SK-N-SH (cell line): Measurements from ENCODE around the gene EIF3K. TPM values are rescaled to one million over a fixed set of nuclear protein-coding genes. Genes with fewer than 3 reads are reported as not detected.
"Not testable (repeated sequence)": the region's sequence is repeated elsewhere in the genome, so short reads cannot be mapped to it uniquely, and the experiment has no call there.

Experiments
- CTCF ChIA-PET: fragments of 300-600, 350-600 bp; formaldehyde crosslinking; extraction: SDS; loops from one replicate; lab custom pipeline; 2021; lab: Yijun Ruan, JAX
- POLR2A ChIA-PET: fragments of 350-600 bp; sonication (Branson Sonifier 250); formaldehyde crosslinking; extraction: SDS; loops from one replicate; lab custom pipeline; 2020; ENCODE audit warnings: antibody characterized with exemption, inconsistent platforms; lab: Yijun Ruan, JAX
- DNase-seq: peaks from one replicate; pipeline ENCODE4 v3.0.0; 2012
- H2AFZ ChIP-seq: fragments of 200-600 bp; sonication (generic); 2 replicates; pipeline ENCODE4 v1.8.1; 2016; ENCODE audit warnings: antibody characterized with exemption, mild to moderate bottlenecking, low read depth
- H3F3A ChIP-seq: fragments of 200-600 bp; sonication (generic); replicated peaks from 2 replicates; pipeline ENCODE3; 2016; ENCODE audit warnings: antibody characterized with exemption, mild to moderate bottlenecking; ENCODE audit not compliant: insufficient read depth
- H3K27ac ChIP-seq, 2 experiments: fragments of 200-500 bp in 1 of 2; fragments of 200-600 bp in 1 of 2; sonication (Bioruptor generic) in 1 of 2; sonication (generic), shearing (Covaris generic) in 1 of 2; 2 replicates each; pipeline versions ENCODE4 v1.5.1 to v1.6.1; 2014 to 2016; ENCODE audit warnings: low read depth in 2 of 2, inconsistent platforms in 1 of 2, low read length in 1 of 2, mild to moderate bottlenecking in 1 of 2, mixed read lengths in 1 of 2
- H3K27me3 ChIP-seq: fragments of 200-600 bp; sonication (generic), shearing (Covaris generic); 2 replicates; pipeline ENCODE4 v1.6.1; 2016; ENCODE audit warnings: mixed run types; ENCODE audit not compliant: insufficient read depth
- H3K36me3 ChIP-seq, 2 experiments: fragments of 200-500 bp in 1 of 2; fragments of 200-600 bp in 1 of 2; sonication (Bioruptor generic) in 1 of 2; sonication (generic) in 1 of 2; replicated peaks in 1 of 2; 2 replicates each; pipeline versions ENCODE3 to v1.5.1; 2014 to 2016; ENCODE audit warnings: low read length in 1 of 2, mild to moderate bottlenecking in 1 of 2; ENCODE audit not compliant: insufficient read depth in 2 of 2, control insufficient read depth in 1 of 2
- H3K4me1 ChIP-seq, 2 experiments: fragments of 200-500 bp in 1 of 2; fragments of 200-600 bp in 1 of 2; sonication (Bioruptor generic) in 1 of 2; sonication (generic), shearing (Covaris generic) in 1 of 2; 2 replicates each; pipeline versions ENCODE4 v1.5.1 to v1.6.1; 2014 to 2016; ENCODE audit warnings: low read depth in 1 of 2, low read length in 1 of 2, mixed run types in 1 of 2; ENCODE audit not compliant: insufficient read depth in 2 of 2, control insufficient read depth in 1 of 2
- H3K4me2 ChIP-seq: fragments of 200-600 bp; sonication (generic), shearing (Covaris generic); 2 replicates; pipeline ENCODE4 v1.6.1; 2017; ENCODE audit warnings: mixed run types
- H3K4me3 ChIP-seq, 2 experiments: fragments of 200-500 bp in 1 of 2; fragments of 200-600 bp in 1 of 2; sonication (Bioruptor generic) in 1 of 2; sonication (generic), shearing (Covaris generic) in 1 of 2; 2 replicates each; pipeline versions ENCODE4 v1.5.1 to v1.8.1; 2014 to 2016; ENCODE audit warnings: low read depth in 2 of 2, inconsistent platforms in 1 of 2, low read length in 1 of 2, mild to moderate bottlenecking in 1 of 2, mixed read lengths in 1 of 2, moderate library complexity in 1 of 2
- H3K79me2 ChIP-seq: fragments of 200-600 bp; sonication (generic); 2 replicates; pipeline ENCODE4 v1.8.1; 2017; ENCODE audit warnings: mild to moderate bottlenecking; ENCODE audit not compliant: insufficient read depth
- H3K9ac ChIP-seq: fragments of 200-600 bp; sonication (generic); 2 replicates; pipeline ENCODE4 v1.6.1; 2017; ENCODE audit warnings: mixed run types
- H3K9me2 ChIP-seq: fragments of 200-600 bp; sonication (generic); 2 replicates; pipeline ENCODE4 v1.6.1; 2017; ENCODE audit warnings: mixed run types
- H3K9me3 ChIP-seq: fragments of 200-600 bp; sonication (generic); 2 replicates; pipeline ENCODE4 v1.6.1; 2017; ENCODE audit warnings: mixed run types, mild to moderate bottlenecking, moderate library complexity
- H4K20me1 ChIP-seq: fragments of 200-600 bp; sonication (generic); 2 replicates; pipeline ENCODE4 v1.6.1; 2017; ENCODE audit warnings: mild to moderate bottlenecking, mixed run types; ENCODE audit not compliant: insufficient read depth
- CTCF ChIP-seq: fragments of 200-600 bp; sonication (generic); IDR thresholded peaks from 2 replicates; pipeline ENCODE4 v1.6.1; 2017; ENCODE audit warnings: antibody characterized with exemption, mild to moderate bottlenecking, moderate library complexity
- FOXM1 ChIP-seq: IDR thresholded peaks from 2 replicates; pipeline ENCODE4 v1.4.0; 2012; ENCODE audit warnings: low read depth, mild to moderate bottlenecking
- GATA2 ChIP-seq: sonication (generic); formaldehyde crosslinking; IDR thresholded peaks from 2 replicates; pipeline ENCODE4 v1.5.0; 2020; ENCODE audit warnings: mild to moderate bottlenecking, missing genetic modification reagents
- IRF3 ChIP-seq: fragments of 150-350 bp; IDR thresholded peaks from 2 replicates; pipeline ENCODE4 v1.6.1; 2016; ENCODE audit warnings: mild to moderate bottlenecking, low read depth, low read length
- JUND ChIP-seq: IDR thresholded peaks from 2 replicates; pipeline ENCODE4 v1.4.0; 2012
- NRF1 ChIP-seq: IDR thresholded peaks from 2 replicates; pipeline ENCODE4 v1.6.1; 2012; ENCODE audit warnings: low read depth, mild to moderate bottlenecking, low read length
- PBX3 ChIP-seq: IDR thresholded peaks from 2 replicates; pipeline ENCODE4; 2012
- RAD21 ChIP-seq: IDR thresholded peaks from 2 replicates; pipeline ENCODE4 v1.6.1; 2012; ENCODE audit warnings: mild to moderate bottlenecking, low read length
- RCOR1 ChIP-seq: fragments of 150-350 bp; IDR thresholded peaks from 2 replicates; pipeline ENCODE4 v1.6.1; 2017; ENCODE audit warnings: antibody characterized with exemption, low read length
- REST ChIP-seq: IDR thresholded peaks from 2 replicates; pipeline ENCODE4 v1.6.1; 2012; ENCODE audit warnings: mild to moderate bottlenecking, low read depth, low read length, moderate library complexity
- TCF12 ChIP-seq: IDR thresholded peaks from 2 replicates; pipeline ENCODE4 v1.4.0; 2012
- ZBTB33 ChIP-seq: IDR thresholded peaks from 2 replicates; pipeline ENCODE4 v1.4.0; 2012; ENCODE audit warnings: low read depth, borderline replicate concordance
- WGBS: methylation state at CpG from one replicate; pipeline ENCODE4 v1.1.6; 2017; ENCODE audit warnings: low lambda C conversion rate; 5-methylcytosine and 5-hydroxymethylcytosine counted together
- polyA plus RNA-seq, 3 experiments: library from polyadenylated mRNA; depleted of rRNA; stranded (reverse); fragments of >200 nt; gene quantifications; 2 replicates each; pipeline ENCODE4 v1.2.3, GENCODE V29; 2012

EIF3K gene
- polyA plus RNA-seq, 1 of the 3 experiments (the other 2 are of a cell fraction) = 484 TPM

GRCh38 chr19:38599722-38600121, 19.3 kb upstream of the EIF3K start:
- H3K27ac ChIP-seq = no peak overlapping the region
- no peaks in the 10 kb centered on the region; a peak in 1 of 4 replicates for H3K4me1 ChIP-seq
- H3F3A ChIP-seq = peaks cover 11% of the 10 kb centered on the region
- H3K9me3 ChIP-seq = no peaks in the 10 kb centered on the region
- no peak overlapping the region for H3K9ac ChIP-seq
- no peaks in the 10 kb centered on the region for H3K9me2 ChIP-seq
- no peak overlapping the region for H2AFZ ChIP-seq
- DNase-seq = no peak
- ChIA-PET POLR2A (no interaction called here), CTCF (no interaction called here)
- no peaks in the 10 kb centered on the region for H4K20me1 ChIP-seq
- no peaks in the 10 kb centered on the region for H3K27me3 ChIP-seq
- no peak overlapping the region for H3K4me3 ChIP-seq
- no peak for TF ChIP-seq RCOR1
- H3K79me2 ChIP-seq = no peaks in the 10 kb centered on the region
- H3K4me2 ChIP-seq = no peak overlapping the region
- WGBS = 44% methylated on average over 11 of the region's 11 CpGs
- no peaks in the 10 kb centered on the region for H3K36me3 ChIP-seq

GRCh38 chr19:38602856-38603255, 16.1 kb upstream of the EIF3K start:
- H4K20me1 ChIP-seq, H3K79me2 ChIP-seq, H3K4me1 ChIP-seq, H3K9me3 ChIP-seq, H3K4me3 ChIP-seq, H3K4me2 ChIP-seq, H2AFZ ChIP-seq, H3K9me2 ChIP-seq, H3K36me3 ChIP-seq, H3K27me3 ChIP-seq, H3K27ac ChIP-seq, DNase-seq, POLR2A ChIA-PET, H3K9ac ChIP-seq, CTCF ChIA-PET: not testable (repeated sequence)
- peaks cover 11% of the 10 kb centered on the region for H3F3A ChIP-seq
- 92% methylated on average over 5 of the region's 5 CpGs for WGBS

- ChIA-PET CTCF (no interaction called here), POLR2A (no interaction called here)
- no peaks in the 10 kb centered on the region for H3K9me3 ChIP-seq
- peaks cover 11% of the 10 kb centered on the region for H3F3A ChIP-seq
- H3K27ac ChIP-seq = no peak overlapping the region
- no peak overlapping the region for H2AFZ ChIP-seq
- H4K20me1 ChIP-seq = no peaks in the 10 kb centered on the region
- no peaks in the 10 kb centered on the region for H3K4me1 ChIP-seq
- WGBS = 64% methylated on average over 6 of the region's 6 CpGs
- H3K27me3 ChIP-seq = no peaks in the 10 kb centered on the region
- TF ChIP-seq GATA2 (no peak), CTCF (no peak), RAD21 (no peak), PBX3 (no peak), REST (no peak), IRF3 (no peak), JUND (no peak), TCF12 (no peak), RCOR1 (no peak), FOXM1 (no peak), ZBTB33 (no peak), NRF1 (no peak)
- no peaks in the 10 kb centered on the region for H3K9me2 ChIP-seq
- no peaks in the 10 kb centered on the region for H3K36me3 ChIP-seq
- no peak overlapping the region for H3K4me3 ChIP-seq
- H3K79me2 ChIP-seq = no peaks in the 10 kb centered on the region
- H3K4me2 ChIP-seq = no peak overlapping the region
- H3K9ac ChIP-seq = no peak overlapping the region
- no peak for DNase-seq
Observed at GRCh38 chr19:38606131-38606530, 12.9 kb upstream of the EIF3K start.
